GM12878 (cell line): ENCODE data around the gene RALGPS1. TPM values are rescaled to one million over a fixed set of nuclear protein-coding genes. Genes with fewer than 3 reads are reported as not detected.
A peak's percentile ranks its signal among the peaks of the same experiment; 100 is the strongest.

Experiments
- ATF2 ChIP-seq: IDR thresholded peaks from 2 replicates; pipeline ENCODE4 v1.6.1; 2012; ENCODE audit warnings: low read length, inconsistent platforms
- BACH1 ChIP-seq: fragments of 450-650 bp; IDR thresholded peaks from 2 replicates; pipeline ENCODE4 v1.6.1; 2017; ENCODE audit warnings: mild to moderate bottlenecking, borderline replicate concordance
- BHLHE40 ChIP-seq, 2 experiments: fragments of 450-650 bp in 1 of 2; IDR thresholded peaks; 2 replicates each; pipeline ENCODE4 v1.6.1; 2011 to 2017; ENCODE audit warnings: low read depth in 2 of 2, borderline replicate concordance in 1 of 2, improper control_type of control experiment in 1 of 2, low read length in 1 of 2, mild to moderate bottlenecking in 1 of 2
- DPF2 ChIP-seq: fragments of 450-650 bp; IDR thresholded peaks from 2 replicates; pipeline ENCODE4 v1.6.1; 2017; ENCODE audit warnings: mild to moderate bottlenecking
- MEF2A ChIP-seq: IDR thresholded peaks from 2 replicates; pipeline ENCODE4 v1.6.1; 2011; ENCODE audit warnings: low read depth, mild to moderate bottlenecking, low read length, moderate library complexity; ENCODE audit not compliant: insufficient read depth
- PAX8 ChIP-seq: fragments of 450-650 bp; IDR thresholded peaks from 2 replicates; pipeline ENCODE4 v1.6.1; 2017; ENCODE audit warnings: mild to moderate bottlenecking, moderate library complexity
- POLR2AphosphoS5 ChIP-seq: IDR thresholded peaks from 2 replicates; pipeline ENCODE4 v1.6.1; 2011; ENCODE audit warnings: mild to moderate bottlenecking, low read length, inconsistent platforms
- SMAD5 ChIP-seq: IDR thresholded peaks from 2 replicates; pipeline ENCODE4 v1.6.1; 2016; ENCODE audit warnings: antibody characterized with exemption, low read depth
- SREBF2 ChIP-seq: IDR thresholded peaks from 2 replicates; pipeline ENCODE4 v1.6.1; 2012; ENCODE audit warnings: mild to moderate bottlenecking, low read length
- ZNF217 ChIP-seq: fragments of 450-650 bp; IDR thresholded peaks from 2 replicates; pipeline ENCODE4 v1.6.1; 2017; ENCODE audit warnings: antibody characterized with exemption, mild to moderate bottlenecking
- polyA plus RNA-seq, 11 experiments: library from polyadenylated mRNA; depleted of rRNA in 4 of 11; unstranded in 6 of 11; stranded (reverse) in 5 of 11; fragments of >200 nt; fragmentation: Nextera tagmentation in 4 of 11; fragmentation: Illumina TruSeq in 1 of 11; extraction: Ambion mirVana in 4 of 11; extraction: Trizol in 1 of 11; gene quantifications; 1 replicate in 1 of 11; 2 replicates in 10 of 11; pipeline versions ENCODE4 v1.2.1 to v1.2.3, GENCODE V29; 2011 to 2016; ENCODE audit warnings: inconsistent platforms in 2 of 11, missing spikeins in 2 of 11, low read depth in 1 of 11
- total RNA-seq, 4 experiments: library from RNA; depleted of rRNA in 3 of 4; stranded (reverse); fragments of >200 nt in 3 of 4; fragmentation: Illumina TruSeq in 1 of 4; extraction: Trizol in 1 of 4; gene quantifications; 2 replicates each; pipeline versions ENCODE4 v1.2.1 to v1.2.3, GENCODE V29; 2013 to 2021
- TF ChIP-seq, protein P1 (sequence below): fragments of 450-650 bp; IDR thresholded peaks from 2 replicates; pipeline ENCODE4 v1.6.1; 2017; ENCODE audit warnings: mild to moderate bottlenecking, moderate library complexity
- TF ChIP-seq, protein P2 (sequence below): fragments of 450-650 bp; IDR thresholded peaks from 2 replicates; pipeline ENCODE4 v1.6.1; 2017; ENCODE audit warnings: borderline replicate concordance
- TF ChIP-seq, protein P3 (sequence below): fragments of 450-650 bp; IDR thresholded peaks from 2 replicates; pipeline ENCODE4 v1.6.1; 2017; ENCODE audit warnings: mild to moderate bottlenecking, moderate library complexity
- TF ChIP-seq, protein P4 (sequence below): fragments of 450-650 bp; IDR thresholded peaks from 2 replicates; pipeline ENCODE4 v1.6.1; 2016; ENCODE audit warnings: mild to moderate bottlenecking, moderate library complexity, borderline replicate concordance

Gene RALGPS1
- total and polyA plus RNA-seq, 10 of the 15 experiments (the other 5 are each of a cell fraction or from before 2014, with no cell fraction given): 0.13 to 5.6 (median 2.7) TPM

DNA sequence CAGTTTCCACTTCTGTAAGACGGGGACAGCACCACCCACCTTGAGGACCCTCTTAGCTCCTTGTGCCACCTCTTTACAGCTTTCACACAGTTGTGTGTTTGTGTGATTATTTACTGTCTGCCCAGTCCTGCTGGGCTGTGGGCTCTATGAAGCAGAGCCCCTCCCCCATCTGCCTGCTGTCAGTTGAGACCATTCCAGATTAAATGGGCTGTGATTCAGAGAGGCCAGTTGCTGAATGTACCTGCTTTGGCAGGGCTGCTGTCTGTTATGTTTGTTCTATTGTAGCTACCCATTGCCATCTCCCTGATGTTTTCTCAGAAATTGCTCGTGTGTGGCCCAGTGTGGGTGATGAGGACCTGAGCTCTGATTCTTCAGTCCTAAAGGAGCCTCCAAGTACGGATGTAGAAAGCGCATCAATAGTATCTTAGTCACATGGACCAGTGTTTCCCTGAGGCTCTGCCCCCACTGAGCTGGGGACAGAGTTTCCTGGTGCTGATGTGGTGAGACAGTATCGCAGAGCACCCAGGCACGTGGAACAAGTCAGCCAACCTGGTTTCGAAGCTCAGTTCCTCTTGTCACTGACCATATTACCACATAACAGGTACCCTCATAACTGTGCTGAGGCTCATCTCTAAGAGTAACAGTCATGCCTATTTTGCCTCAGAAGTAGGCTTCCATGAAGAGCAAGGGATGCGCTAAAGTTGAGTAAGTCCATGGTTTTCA is 204.2 kb downstream of the RALGPS1 start (continued):
- TF ChIP-seq, protein P1, sequence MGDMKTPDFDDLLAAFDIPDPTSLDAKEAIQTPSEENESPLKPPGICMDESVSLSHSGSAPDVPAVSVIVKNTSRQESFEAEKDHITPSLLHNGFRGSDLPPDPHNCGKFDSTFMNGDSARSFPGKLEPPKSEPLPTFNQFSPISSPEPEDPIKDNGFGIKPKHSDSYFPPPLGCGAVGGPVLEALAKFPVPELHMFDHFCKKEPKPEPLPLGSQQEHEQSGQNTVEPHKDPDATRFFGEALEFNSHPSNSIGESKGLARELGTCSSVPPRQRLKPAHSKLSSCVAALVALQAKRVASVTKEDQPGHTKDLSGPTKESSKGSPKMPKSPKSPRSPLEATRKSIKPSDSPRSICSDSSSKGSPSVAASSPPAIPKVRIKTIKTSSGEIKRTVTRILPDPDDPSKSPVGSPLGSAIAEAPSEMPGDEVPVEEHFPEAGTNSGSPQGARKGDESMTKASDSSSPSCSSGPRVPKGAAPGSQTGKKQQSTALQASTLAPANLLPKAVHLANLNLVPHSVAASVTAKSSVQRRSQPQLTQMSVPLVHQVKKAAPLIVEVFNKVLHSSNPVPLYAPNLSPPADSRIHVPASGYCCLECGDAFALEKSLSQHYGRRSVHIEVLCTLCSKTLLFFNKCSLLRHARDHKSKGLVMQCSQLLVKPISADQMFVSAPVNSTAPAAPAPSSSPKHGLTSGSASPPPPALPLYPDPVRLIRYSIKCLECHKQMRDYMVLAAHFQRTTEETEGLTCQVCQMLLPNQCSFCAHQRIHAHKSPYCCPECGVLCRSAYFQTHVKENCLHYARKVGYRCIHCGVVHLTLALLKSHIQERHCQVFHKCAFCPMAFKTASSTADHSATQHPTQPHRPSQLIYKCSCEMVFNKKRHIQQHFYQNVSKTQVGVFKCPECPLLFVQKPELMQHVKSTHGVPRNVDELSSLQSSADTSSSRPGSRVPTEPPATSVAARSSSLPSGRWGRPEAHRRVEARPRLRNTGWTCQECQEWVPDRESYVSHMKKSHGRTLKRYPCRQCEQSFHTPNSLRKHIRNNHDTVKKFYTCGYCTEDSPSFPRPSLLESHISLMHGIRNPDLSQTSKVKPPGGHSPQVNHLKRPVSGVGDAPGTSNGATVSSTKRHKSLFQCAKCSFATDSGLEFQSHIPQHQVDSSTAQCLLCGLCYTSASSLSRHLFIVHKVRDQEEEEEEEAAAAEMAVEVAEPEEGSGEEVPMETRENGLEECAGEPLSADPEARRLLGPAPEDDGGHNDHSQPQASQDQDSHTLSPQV: 0 out of 2 replicates have a peak, but pooled peaks have one; percentile 57
- no peak for TF ChIP-seq SMAD5
- TF ChIP-seq, protein P2, sequence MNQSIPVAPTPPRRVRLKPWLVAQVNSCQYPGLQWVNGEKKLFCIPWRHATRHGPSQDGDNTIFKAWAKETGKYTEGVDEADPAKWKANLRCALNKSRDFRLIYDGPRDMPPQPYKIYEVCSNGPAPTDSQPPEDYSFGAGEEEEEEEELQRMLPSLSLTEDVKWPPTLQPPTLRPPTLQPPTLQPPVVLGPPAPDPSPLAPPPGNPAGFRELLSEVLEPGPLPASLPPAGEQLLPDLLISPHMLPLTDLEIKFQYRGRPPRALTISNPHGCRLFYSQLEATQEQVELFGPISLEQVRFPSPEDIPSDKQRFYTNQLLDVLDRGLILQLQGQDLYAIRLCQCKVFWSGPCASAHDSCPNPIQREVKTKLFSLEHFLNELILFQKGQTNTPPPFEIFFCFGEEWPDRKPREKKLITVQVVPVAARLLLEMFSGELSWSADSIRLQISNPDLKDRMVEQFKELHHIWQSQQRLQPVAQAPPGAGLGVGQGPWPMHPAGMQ: no peak
- TF ChIP-seq BACH1: no peak
- no peak for TF ChIP-seq ZNF217
- TF ChIP-seq PAX8: no peak
- 0 out of 2 replicates have a peak, but pooled peaks have one; percentile 26 for TF ChIP-seq DPF2
- TF ChIP-seq, protein P3, sequence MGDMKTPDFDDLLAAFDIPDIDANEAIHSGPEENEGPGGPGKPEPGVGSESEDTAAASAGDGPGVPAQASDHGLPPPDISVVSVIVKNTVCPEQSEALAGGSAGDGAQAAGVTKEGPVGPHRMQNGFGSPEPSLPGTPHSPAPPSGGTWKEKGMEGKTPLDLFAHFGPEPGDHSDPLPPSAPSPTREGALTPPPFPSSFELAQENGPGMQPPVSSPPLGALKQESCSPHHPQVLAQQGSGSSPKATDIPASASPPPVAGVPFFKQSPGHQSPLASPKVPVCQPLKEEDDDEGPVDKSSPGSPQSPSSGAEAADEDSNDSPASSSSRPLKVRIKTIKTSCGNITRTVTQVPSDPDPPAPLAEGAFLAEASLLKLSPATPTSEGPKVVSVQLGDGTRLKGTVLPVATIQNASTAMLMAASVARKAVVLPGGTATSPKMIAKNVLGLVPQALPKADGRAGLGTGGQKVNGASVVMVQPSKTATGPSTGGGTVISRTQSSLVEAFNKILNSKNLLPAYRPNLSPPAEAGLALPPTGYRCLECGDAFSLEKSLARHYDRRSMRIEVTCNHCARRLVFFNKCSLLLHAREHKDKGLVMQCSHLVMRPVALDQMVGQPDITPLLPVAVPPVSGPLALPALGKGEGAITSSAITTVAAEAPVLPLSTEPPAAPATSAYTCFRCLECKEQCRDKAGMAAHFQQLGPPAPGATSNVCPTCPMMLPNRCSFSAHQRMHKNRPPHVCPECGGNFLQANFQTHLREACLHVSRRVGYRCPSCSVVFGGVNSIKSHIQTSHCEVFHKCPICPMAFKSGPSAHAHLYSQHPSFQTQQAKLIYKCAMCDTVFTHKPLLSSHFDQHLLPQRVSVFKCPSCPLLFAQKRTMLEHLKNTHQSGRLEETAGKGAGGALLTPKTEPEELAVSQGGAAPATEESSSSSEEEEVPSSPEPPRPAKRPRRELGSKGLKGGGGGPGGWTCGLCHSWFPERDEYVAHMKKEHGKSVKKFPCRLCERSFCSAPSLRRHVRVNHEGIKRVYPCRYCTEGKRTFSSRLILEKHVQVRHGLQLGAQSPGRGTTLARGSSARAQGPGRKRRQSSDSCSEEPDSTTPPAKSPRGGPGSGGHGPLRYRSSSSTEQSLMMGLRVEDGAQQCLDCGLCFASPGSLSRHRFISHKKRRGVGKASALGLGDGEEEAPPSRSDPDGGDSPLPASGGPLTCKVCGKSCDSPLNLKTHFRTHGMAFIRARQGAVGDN: peak; percentile 99
- TF ChIP-seq, protein P4, sequence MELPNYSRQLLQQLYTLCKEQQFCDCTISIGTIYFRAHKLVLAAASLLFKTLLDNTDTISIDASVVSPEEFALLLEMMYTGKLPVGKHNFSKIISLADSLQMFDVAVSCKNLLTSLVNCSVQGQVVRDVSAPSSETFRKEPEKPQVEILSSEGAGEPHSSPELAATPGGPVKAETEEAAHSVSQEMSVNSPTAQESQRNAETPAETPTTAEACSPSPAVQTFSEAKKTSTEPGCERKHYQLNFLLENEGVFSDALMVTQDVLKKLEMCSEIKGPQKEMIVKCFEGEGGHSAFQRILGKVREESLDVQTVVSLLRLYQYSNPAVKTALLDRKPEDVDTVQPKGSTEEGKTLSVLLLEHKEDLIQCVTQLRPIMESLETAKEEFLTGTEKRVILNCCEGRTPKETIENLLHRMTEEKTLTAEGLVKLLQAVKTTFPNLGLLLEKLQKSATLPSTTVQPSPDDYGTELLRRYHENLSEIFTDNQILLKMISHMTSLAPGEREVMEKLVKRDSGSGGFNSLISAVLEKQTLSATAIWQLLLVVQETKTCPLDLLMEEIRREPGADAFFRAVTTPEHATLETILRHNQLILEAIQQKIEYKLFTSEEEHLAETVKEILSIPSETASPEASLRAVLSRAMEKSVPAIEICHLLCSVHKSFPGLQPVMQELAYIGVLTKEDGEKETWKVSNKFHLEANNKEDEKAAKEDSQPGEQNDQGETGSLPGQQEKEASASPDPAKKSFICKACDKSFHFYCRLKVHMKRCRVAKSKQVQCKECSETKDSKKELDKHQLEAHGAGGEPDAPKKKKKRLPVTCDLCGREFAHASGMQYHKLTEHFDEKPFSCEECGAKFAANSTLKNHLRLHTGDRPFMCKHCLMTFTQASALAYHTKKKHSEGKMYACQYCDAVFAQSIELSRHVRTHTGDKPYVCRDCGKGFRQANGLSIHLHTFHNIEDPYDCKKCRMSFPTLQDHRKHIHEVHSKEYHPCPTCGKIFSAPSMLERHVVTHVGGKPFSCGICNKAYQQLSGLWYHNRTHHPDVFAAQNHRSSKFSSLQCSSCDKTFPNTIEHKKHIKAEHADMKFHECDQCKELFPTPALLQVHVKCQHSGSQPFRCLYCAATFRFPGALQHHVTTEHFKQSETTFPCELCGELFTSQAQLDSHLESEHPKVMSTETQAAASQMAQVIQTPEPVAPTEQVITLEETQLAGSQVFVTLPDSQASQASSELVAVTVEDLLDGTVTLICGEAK: no peak
- no peak for TF ChIP-seq MEF2A
- TF ChIP-seq POLR2AphosphoS5: no peak
- TF ChIP-seq BHLHE40 (IDR thresholded peaks at IDR 0.05; ENCODE audit: borderline replicate concordance in 1 of 2, low read depth in 2 of 2, low read length in 1 of 2): peak; percentile 95 to 96
- TF ChIP-seq SREBF2: no peak
- no peak for TF ChIP-seq ATF2
